ENCODE results near the gene SOCS7.

The SOCS7 gene

GRCh38 chr17:38363016-38363415 is 11.4 kb downstream of the SOCS7 start:
- no peak for DNase-seq (ENCODE audit: low read depth, low spot score)

DNA sequence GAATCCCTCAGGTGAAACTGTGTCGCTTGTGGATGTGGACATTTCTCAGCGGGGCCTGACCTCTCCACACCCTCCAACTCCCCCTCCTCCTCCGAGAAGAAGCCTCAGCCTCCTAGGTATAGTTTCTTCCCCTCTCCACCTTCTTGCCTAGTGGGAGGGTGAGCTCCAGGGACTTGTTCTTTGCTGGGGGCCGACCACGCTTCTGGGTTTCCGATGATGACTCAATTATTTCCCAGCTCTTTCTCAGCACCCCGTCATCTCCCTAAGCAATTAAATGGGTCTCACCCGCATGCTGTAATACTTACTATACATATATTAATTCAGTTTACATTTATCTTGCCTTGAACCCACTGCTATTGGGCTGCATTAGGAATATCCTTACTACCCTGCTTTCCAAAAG is 13.1 kb downstream of the SOCS7 start:
- DNase-seq (ENCODE audit: low read depth, low spot score), result no peak

DNA sequence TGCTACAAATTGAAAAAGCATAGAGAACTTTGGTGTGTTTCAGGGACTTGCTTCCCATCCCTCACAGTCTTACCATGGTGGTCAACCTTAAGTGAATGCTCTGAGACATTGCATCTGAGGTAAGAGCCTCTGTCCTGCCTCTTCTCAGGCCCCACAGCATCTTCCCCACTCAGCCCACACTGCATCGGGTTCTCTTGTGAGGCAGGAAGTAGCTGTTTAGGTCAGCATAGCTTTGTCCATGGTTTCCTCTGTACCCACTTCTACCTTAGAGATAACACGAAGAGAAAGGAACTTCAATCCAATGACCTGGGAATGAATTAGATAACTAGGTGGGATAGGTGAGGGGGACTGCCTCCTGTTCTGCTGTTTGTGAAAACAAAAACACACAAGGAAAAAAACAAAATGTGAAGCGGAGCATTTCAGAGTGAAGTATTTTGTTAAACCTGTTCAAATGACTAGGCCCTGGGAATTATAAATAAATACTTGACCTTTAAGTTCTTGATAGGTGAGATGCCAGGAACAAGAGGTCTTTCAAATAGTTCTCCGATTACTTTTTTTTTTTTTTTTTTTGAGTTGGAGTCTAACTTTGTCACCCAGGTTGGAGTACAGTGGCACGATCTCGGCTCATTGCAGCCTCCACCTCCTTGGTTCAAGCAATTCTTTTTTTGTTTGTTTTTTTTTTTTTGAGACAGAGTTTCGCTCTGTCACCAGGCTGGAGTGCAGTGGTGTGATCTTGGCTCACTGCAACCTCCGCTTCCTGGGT is 17.7 kb downstream of the SOCS7 start:
- no peak for DNase-seq (ENCODE audit: low read depth, low spot score)

- DNase-seq (ENCODE audit: low read depth, low spot score), result no peak
These were observed 27.8 kb downstream of the SOCS7 start for GRCh38 chr17:38379448-38379847.

GRCh38 chr17:38395090-38395489 is 43.4 kb downstream of the SOCS7 start:
- DNase-seq (ENCODE audit: low read depth, low spot score), result no peak

DNA sequence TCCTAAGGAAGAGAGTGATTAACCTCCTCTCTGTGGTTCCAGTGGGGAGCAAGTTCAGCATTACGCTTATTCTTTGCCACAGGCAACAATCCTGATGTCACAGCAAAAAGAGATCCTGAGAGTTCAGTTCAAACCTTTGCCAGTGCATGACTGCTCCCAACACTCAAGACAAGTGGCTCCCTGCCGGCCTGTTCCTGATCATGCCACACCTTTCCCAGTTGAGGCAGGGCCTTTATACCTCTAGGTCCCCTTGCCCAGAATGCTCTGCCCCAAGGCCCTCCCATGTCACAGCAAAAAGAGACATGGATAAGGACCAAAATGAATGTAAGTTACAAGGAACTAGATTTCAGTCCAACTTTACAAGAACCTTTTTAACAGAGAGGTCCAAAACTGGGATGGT is 45.6 kb downstream of the SOCS7 start:
- DNase-seq (ENCODE audit: low read depth, low spot score), result no peak

DNA sequence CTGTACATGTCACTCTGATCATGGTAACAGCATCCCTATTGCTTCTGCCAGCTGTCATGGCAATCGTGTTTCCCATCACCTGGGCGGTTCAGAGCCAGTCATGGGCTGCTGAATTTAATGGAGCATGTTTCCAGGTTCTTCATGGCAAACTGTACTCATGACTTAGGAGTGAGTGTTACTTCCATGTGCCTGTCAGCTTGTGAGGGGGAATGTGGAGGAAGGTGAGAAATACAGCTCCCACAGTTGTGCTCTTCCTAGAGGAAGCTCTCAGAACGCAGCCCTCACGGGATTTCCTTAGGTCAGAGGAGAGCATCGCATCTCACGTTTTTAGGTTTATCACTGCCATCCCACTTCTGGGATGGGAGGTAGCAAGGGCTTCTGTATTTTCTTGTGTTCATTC is 48.6 kb downstream of the SOCS7 start:
- DNase-seq (ENCODE audit: low read depth, low spot score), result no peak

DNA sequence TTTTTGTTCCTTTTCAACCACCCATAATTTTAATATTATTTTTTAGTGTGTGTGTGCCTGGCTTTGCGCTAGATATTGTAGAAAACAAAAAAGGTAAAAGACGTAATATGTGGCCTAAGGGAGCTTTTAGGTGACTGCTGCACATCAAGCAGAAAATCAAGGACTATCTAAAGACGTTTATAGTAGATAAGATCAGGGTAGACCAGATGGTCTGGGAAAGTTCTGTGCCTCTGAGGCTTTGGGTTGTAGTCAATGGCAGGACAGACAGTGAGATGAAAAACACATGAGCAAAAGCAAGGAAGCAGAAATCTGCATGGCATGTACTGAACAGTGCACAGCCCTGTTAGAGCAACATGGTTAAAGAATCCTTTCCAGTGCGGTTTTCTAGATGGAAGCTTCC is 49.8 kb downstream of the SOCS7 start:
- no peak for DNase-seq (ENCODE audit: low read depth, low spot score)

DNA sequence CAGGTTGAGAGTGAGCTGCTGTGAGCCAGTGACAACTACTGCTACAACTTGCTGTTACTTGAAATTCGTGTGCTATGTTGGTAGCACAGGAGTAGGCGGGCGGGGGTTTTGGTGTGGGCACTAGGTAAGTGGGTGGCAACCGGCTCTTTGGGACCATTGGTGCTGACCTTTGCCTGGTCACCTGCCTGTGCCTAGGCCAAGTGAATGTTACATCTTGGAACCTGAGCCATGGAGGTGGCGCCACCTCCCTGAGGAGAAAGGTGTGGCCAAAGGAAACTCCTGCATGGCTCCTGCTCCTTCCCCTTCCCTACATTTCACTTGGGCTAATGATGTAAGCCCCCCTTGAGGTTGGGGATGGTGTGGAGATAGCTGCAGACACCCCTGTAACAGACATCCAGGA is 51.3 kb downstream of the SOCS7 start:
- DNase-seq (ENCODE audit: low read depth, low spot score), result no peak

- DNase-seq (ENCODE audit: low read depth, low spot score), result no peak
These were observed 51.8 kb downstream of the SOCS7 start for GRCh38 chr17:38403491-38403890.

DNA sequence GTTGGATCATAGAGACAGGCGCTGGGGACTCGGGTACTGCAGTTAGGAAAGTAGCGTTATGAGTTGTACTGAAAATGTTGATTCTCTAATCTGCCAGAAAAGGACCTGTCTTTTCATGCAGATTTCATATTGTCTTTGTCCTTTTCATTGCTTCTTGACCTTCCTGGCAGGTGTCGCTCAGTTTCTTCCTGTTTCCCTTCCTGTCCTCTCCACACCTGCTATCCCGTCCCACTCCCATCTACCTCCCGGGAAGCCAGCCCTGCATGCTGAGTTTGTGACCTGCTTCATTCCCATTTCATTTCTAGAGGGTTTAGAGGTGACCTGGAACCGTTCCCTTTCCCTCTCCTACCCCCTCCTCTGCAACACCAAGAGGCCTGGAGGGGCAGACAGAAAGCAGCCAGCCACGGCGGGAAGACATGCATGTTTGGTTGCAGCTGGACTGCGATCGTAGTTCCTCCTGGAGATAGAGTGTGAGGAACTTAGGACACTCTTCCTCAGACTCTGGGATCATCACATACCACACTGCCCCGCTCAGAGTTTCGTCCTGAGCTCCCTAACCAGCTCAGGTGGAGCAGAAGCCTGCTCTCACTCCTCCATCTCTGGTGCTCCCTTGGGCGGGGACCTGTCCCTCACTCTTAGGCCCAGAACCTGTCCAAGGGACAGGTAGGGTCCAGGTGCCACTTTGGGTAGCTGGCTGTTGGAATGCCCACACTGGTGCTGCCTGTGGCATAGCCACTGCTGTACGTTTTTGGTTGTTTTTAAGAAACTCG is 52.7 kb downstream of the SOCS7 start:
- DNase-seq (ENCODE audit: low read depth, low spot score), result no peak

DNA sequence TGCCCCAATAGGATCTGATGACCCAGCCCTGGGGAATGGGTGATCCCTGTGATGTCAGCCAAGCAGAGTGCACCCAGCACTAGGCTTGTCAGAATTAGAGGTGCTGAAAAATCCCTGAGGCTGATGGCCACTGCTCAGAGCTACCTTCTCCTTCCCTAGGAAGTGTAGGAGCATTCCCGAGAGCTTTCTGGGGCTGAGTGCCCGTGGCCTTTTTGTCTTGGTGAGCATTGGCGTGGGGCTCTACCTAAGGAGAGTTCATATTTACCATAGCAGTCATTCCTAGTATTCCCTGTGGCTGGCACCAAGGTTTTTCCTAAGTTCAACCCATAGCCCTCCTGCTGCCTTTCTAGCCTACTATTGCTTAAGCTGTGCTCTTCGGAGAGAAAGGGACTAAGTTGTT is 54.0 kb downstream of the SOCS7 start:
- DNase-seq (ENCODE audit: low read depth, low spot score), result no peak

DNA sequence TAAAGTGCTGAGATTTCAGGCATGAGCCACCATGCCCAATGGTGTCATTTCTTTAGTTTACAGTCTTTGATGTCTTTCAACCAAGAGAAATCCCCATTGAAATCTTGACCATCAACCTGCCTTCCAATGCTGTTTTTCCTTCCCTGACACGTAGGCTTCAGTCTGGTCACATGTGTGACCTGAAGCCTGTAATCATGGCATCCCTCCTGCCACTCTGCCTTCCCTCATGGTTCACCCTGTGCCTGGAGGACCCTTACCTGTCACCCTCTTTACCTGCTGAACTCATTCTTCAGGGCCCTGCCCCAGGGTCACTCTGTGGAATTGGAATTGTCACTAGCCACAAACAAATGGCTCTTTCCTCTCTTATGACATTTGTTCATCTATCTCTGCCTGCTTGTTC is 58.6 kb downstream of the SOCS7 start:
- no peak for DNase-seq (ENCODE audit: low read depth, low spot score)

- DNase-seq (ENCODE audit: low read depth, low spot score), result no peak
These were observed 63.9 kb downstream of the SOCS7 start for GRCh38 chr17:38415250-38416194.

DNA sequence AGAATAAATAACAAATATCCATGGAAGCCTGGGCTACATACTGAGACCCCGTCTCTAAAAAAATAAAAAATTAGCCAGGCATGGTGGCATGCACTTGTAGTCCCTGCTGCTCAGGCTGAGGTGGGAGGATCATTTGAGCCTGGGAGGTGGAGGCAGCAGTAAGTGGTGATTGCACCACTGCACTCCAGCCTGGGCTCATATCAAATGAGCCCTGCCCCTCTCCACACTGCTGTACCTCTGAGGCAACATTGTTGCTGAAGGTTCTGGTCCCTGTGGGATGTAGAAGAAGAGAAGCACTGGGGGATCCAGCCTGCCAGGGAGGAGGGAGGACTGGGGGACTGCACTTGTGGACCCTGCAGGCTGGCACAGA is 65.2 kb downstream of the SOCS7 start:
- DNase-seq (ENCODE audit: low read depth, low spot score), result no peak

DNA sequence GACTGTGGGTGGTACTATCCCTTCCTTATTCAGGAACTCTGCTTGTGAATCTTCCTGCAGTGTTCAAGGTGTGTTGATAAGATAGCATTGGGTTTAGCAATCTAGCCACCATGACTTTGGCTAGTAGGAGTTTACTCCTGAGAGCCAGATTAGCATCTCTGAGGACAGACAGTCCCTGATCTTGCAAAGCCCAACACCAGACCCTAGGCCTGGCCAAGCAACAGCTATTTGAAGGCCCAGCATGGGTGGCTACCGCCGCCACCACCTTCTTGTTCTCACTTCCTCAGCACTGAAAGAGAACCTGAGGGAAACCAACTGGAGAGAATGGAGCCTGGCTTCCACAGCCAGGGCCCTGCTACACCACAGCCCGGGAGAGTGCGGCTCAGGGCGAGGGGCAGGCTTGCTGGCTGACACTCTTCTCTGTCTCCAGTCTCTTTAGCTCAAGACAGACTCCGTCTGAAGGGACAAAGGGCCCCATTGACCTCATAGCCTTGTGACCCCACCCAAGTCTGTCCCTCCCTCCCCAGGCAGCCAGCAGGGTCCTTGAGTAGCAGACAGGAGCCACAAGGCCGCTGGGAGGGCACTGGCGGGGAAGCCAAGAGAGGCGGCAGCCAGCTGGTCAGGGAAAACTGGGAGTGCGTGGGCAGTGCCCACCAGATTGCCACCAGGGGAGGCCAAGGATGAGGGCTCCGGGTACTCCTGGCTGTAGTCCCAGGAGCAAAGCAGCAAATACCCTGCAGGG is 65.7 kb downstream of the SOCS7 start:
- no peak for DNase-seq (ENCODE audit: low read depth, low spot score)

DNA sequence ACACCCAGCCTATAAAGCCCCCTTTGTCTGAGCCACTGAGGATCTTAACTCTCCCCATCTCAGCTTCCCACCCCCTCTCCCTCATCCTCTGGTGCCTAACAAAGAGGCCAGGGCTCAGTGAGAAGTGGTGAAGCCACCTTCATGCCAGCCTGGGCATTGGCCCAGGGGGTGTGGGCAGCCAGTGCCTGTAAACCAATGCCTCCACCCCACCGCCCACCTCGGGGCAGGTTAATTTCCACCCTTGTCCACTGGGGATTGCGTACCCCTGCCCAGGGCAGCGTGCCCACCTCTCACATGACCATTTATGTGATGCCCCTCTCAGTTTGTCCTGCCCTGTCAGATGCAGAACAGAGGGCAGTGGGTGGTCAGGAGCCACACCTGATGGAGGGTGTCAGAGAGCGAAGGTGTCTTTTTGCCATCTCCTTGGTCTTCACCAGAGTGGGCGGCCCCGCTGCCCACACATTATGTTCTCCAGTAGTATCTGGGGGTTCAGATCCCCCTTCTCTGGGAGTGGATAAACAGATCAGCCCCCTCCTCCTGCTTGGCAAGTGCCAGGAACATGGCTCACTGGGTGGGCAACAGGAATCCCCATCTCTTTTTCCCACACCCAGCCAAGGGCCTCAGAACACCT is 66.5 kb downstream of the SOCS7 start:
- no peak for DNase-seq (ENCODE audit: low read depth, low spot score)

- DNase-seq (ENCODE audit: low read depth, low spot score), result no peak
These were observed 67.3 kb downstream of the SOCS7 start for GRCh38 chr17:38418693-38419507.

DNA sequence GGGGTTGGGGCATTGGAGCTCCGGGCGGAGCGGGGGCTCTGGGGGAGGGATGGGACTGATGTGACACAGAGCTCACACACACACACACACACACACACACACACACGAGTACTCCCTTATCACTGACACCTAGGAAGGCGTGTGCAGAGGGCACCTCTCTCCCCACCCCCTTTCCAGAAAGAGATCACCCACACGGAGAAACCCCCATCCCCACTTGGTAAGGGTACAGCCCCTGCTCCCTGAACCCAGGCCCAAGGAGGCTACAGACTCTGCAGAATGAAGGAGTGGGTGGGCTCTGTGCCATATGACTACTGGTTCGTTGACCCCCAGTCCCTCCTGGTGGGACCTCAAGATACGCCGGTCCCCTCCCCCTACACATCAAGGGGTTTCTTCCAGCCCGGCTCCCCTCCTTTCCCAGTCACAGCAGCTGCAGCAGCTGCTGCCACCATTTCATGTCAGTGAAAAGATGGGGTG is 67.9 kb downstream of the SOCS7 start:
- DNase-seq (ENCODE audit: low read depth, low spot score), result no peak

DNA sequence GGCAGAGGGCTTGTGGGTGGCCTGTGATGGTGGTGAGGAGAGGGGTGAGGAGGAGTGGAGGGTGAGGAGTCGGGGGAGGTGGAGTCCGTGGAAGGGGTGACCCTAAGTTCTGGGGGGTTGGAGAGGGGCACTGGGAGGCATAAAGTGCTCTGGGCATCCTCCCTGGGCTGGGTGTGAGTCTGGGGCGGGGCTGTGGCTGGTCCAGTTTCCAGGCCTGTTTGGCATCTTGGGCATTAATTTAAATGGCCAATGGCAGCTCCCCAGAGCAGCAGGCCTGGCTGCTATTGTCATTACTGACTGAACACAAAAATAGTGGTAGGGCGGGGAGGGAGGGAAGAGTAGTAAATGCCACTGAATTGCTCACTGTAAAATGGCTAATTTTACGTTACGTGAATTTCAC is 68.9 kb downstream of the SOCS7 start:
- no peak for DNase-seq (ENCODE audit: low read depth, low spot score)

All from brain pericyte (primary cell).